Measurements from ENCODE around the gene MACROD2. TPM values are rescaled to one million over a fixed set of nuclear protein-coding genes. Genes with fewer than 3 reads are reported as not detected.

MACROD2 gene
- polyA plus RNA-seq, 1 donor from 2014 or later, result 23.2 TPM

GRCh38 chr20:15616626-15617025 lies 1621.3 kb downstream of the MACROD2 start:
- Histone ChIP-seq H3K9me3 (ENCODE audit: low read length) (no peaks in the 10 kb centered on the region), H3F3A (ENCODE audit: insufficient read depth, low read length, poor library complexity, severe bottlenecking) (no peaks in the 10 kb centered on the region), H3K79me2 (replicated peaks; ENCODE audit: insufficient read depth, low read length) (no peaks in the 10 kb centered on the region), H3K9me2 (ENCODE audit: insufficient read depth, low read length) (no peaks in the 10 kb centered on the region), H3K27ac (ENCODE audit: low read length) (no peak overlapping the region), H3K4me3 (ENCODE audit: low read length) (no peak overlapping the region), H3K27me3 (ENCODE audit: insufficient read depth, low read depth, low read length) (no peaks in the 10 kb centered on the region), H3K36me3 (ENCODE audit: insufficient read depth, low read length) (no peaks in the 10 kb centered on the region), H4K20me1 (ENCODE audit: insufficient read depth) (no peaks in the 10 kb centered on the region), H3K9ac (ENCODE audit: low read length) (no peak overlapping the region), H3K4me2 (ENCODE audit: low read length) (no peak overlapping the region), H2AFZ (ENCODE audit: low read depth, low read length) (no peak overlapping the region)
- TF ChIP-seq SMC3 (conservative IDR thresholded peaks at IDR 0.05; ENCODE audit: poor library complexity), result no peak
- no peak for TF ChIP-seq EP300 (conservative IDR thresholded peaks at IDR 0.05; ENCODE audit: poor library complexity, severe bottlenecking)
- TF ChIP-seq POLR2AphosphoS5 (IDR thresholded peaks at IDR 0.05), result no peak
- no peak for TF ChIP-seq EZH2 (IDR thresholded peaks at IDR 0.05; ENCODE audit: borderline replicate concordance, insufficient read depth, low read length, poor library complexity, severe bottlenecking)

- Histone ChIP-seq H3K36me3 (ENCODE audit: insufficient read depth, low read length) (no peaks in the 10 kb centered on the region), H3K27ac (ENCODE audit: low read length) (no peak overlapping the region), H3F3A (ENCODE audit: insufficient read depth, low read length, poor library complexity, severe bottlenecking) (no peaks in the 10 kb centered on the region)
Observed at GRCh38 chr20:15618110-15618509, 1622.8 kb downstream of the MACROD2 start.

GRCh38 chr20:15618912-15619311 lies 1623.6 kb downstream of the MACROD2 start:
- H3K36me3 ChIP-seq (ENCODE audit: insufficient read depth, low read length), result no peaks in the 10 kb centered on the region
- H3K79me2 ChIP-seq (replicated peaks; ENCODE audit: insufficient read depth, low read length), result no peaks in the 10 kb centered on the region
- no peak overlapping the region for H3K27ac ChIP-seq (ENCODE audit: low read length)
- H3K9me2 ChIP-seq (ENCODE audit: insufficient read depth, low read length), result no peaks in the 10 kb centered on the region
- H3F3A ChIP-seq (ENCODE audit: insufficient read depth, low read length, poor library complexity, severe bottlenecking), result no peaks in the 10 kb centered on the region
- TF ChIP-seq, protein P1, sequence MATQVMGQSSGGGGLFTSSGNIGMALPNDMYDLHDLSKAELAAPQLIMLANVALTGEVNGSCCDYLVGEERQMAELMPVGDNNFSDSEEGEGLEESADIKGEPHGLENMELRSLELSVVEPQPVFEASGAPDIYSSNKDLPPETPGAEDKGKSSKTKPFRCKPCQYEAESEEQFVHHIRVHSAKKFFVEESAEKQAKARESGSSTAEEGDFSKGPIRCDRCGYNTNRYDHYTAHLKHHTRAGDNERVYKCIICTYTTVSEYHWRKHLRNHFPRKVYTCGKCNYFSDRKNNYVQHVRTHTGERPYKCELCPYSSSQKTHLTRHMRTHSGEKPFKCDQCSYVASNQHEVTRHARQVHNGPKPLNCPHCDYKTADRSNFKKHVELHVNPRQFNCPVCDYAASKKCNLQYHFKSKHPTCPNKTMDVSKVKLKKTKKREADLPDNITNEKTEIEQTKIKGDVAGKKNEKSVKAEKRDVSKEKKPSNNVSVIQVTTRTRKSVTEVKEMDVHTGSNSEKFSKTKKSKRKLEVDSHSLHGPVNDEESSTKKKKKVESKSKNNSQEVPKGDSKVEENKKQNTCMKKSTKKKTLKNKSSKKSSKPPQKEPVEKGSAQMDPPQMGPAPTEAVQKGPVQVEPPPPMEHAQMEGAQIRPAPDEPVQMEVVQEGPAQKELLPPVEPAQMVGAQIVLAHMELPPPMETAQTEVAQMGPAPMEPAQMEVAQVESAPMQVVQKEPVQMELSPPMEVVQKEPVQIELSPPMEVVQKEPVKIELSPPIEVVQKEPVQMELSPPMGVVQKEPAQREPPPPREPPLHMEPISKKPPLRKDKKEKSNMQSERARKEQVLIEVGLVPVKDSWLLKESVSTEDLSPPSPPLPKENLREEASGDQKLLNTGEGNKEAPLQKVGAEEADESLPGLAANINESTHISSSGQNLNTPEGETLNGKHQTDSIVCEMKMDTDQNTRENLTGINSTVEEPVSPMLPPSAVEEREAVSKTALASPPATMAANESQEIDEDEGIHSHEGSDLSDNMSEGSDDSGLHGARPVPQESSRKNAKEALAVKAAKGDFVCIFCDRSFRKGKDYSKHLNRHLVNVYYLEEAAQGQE (IDR thresholded peaks at IDR 0.05; ENCODE audit: borderline replicate concordance), result no peak
- TF ChIP-seq RAD21 (conservative IDR thresholded peaks at IDR 0.05), result no peak
- TF ChIP-seq TAF1 (IDR thresholded peaks at IDR 0.05; ENCODE audit: low read depth), result no peak
- TF ChIP-seq POLR2AphosphoS5 (IDR thresholded peaks at IDR 0.05), result no peak
- TF ChIP-seq EZH2 (IDR thresholded peaks at IDR 0.05; ENCODE audit: borderline replicate concordance, insufficient read depth, low read length, poor library complexity, severe bottlenecking), result no peak
- TF ChIP-seq EP300 (conservative IDR thresholded peaks at IDR 0.05; ENCODE audit: poor library complexity, severe bottlenecking), result no peak
- no peak for TF ChIP-seq SMC3 (conservative IDR thresholded peaks at IDR 0.05; ENCODE audit: poor library complexity)
- TF ChIP-seq MXI1 (conservative IDR thresholded peaks at IDR 0.05; ENCODE audit: poor library complexity, severe bottlenecking), result no peak
- no peak for TF ChIP-seq CTCF (IDR thresholded peaks at IDR 0.05; ENCODE audit: poor library complexity, severe bottlenecking)
- H3K9me3 ChIP-seq (ENCODE audit: low read length), result no peaks in the 10 kb centered on the region
- H3K4me3 ChIP-seq (ENCODE audit: low read length), result no peak overlapping the region
- H4K20me1 ChIP-seq (ENCODE audit: insufficient read depth), result no peaks in the 10 kb centered on the region
- H3K4me2 ChIP-seq (ENCODE audit: low read length), result no peak overlapping the region
- no peak overlapping the region for H3K9ac ChIP-seq (ENCODE audit: low read length)
- no peaks in the 10 kb centered on the region for H3K27me3 ChIP-seq (ENCODE audit: insufficient read depth, low read depth, low read length)
- H2AFZ ChIP-seq (ENCODE audit: low read depth, low read length), result no peak overlapping the region

More at GRCh38 chr20:15618110-15618509, 1622.8 kb downstream of the MACROD2 start:
- Histone ChIP-seq H4K20me1 (ENCODE audit: insufficient read depth) (no peaks in the 10 kb centered on the region), H3K4me2 (ENCODE audit: low read length) (no peak overlapping the region), H2AFZ (ENCODE audit: low read depth, low read length) (no peak overlapping the region), H3K79me2 (replicated peaks; ENCODE audit: insufficient read depth, low read length) (no peaks in the 10 kb centered on the region), H3K9ac (ENCODE audit: low read length) (no peak overlapping the region), H3K4me3 (ENCODE audit: low read length) (no peak overlapping the region), H3K27me3 (ENCODE audit: insufficient read depth, low read depth, low read length) (no peaks in the 10 kb centered on the region), H3K9me2 (ENCODE audit: insufficient read depth, low read length) (no peaks in the 10 kb centered on the region), H3K9me3 (ENCODE audit: low read length) (no peaks in the 10 kb centered on the region)
- TF ChIP-seq MXI1 (conservative IDR thresholded peaks at IDR 0.05; ENCODE audit: poor library complexity, severe bottlenecking), result no peak
- TF ChIP-seq RAD21 (conservative IDR thresholded peaks at IDR 0.05), result no peak
- TF ChIP-seq EZH2 (IDR thresholded peaks at IDR 0.05; ENCODE audit: borderline replicate concordance, insufficient read depth, low read length, poor library complexity, severe bottlenecking), result no peak
- no peak for TF ChIP-seq EP300 (conservative IDR thresholded peaks at IDR 0.05; ENCODE audit: poor library complexity, severe bottlenecking)
